Mucosa of descending colon (tissue), 3 donors: ENCODE data around the gene TIGD1. TPM values are rescaled to one million over a fixed set of nuclear protein-coding genes. Genes with fewer than 3 reads are reported as not detected.

Experiments used
- ATAC-seq: fragments of 200-7000 bp; cut with Tn5 transposase; one replicate; pipeline ENCODE4 v1.9.1; 2020; ENCODE audit warnings: mild to moderate bottlenecking, moderate library complexity
- DNase-seq, 3 donors: peaks; one replicate each; pipeline ENCODE4 v3.0.0-alpha.2; 2020
- H3K36me3 ChIP-seq: fragments of 200-600 bp; one replicate; pipeline ENCODE4 v1.8.0; 2021; ENCODE audit warnings: low read depth, mild to moderate bottlenecking
- H3K4me1 ChIP-seq: fragments of 200-600 bp; one replicate; pipeline ENCODE4 v1.8.0; 2021; ENCODE audit warnings: low read depth, mild to moderate bottlenecking
- H3K4me3 ChIP-seq: fragments of 200-600 bp; one replicate; pipeline ENCODE4 v1.8.0; 2021; ENCODE audit warnings: mild to moderate bottlenecking
- H3K9me3 ChIP-seq: fragments of 200-600 bp; one replicate; pipeline ENCODE4 v1.8.0; 2021; ENCODE audit warnings: mild to moderate bottlenecking
- CTCF ChIP-seq: fragments of 200-600 bp; IDR thresholded peaks from one replicate; pipeline ENCODE4 v1.8.0; 2022; ENCODE audit warnings: antibody characterized with exemption, mild to moderate bottlenecking
- intact Hi-C, 2 donors: fragments of 100-400 bp; cut with DNase I in 1 of 2; cut with micrococcal nuclease in 1 of 2; formaldehyde crosslinking; loops; one replicate each; pipeline versions ENCODE4 v1.11.0 to v1.11.1; 2022; cut with DNase I, micrococcal nuclease
- total RNA-seq, 3 donors: library from RNA; stranded (reverse); fragmentation: NEBNext Ultra II Directional in 2 of 3; extraction: Animal tissue kit (Norgen Biotek cat#: 25700) in 2 of 3; gene quantifications; one replicate each; pipeline versions ENCODE4 v1.2.1 to v1.2.4, GENCODE V29; 2021 to 2023
- donor health status: DM: no; HTN: no; CAD: no; lungs with moderate emphysema.
- donor health status: DM: no; HTN: no; CAD: no.
- donor health status: DM: no; HTN: yes; CAD: no.

The TIGD1 gene
- total RNA-seq, 3 donors from 2014 or later = 4.1 to 5.6 (median 5.4) TPM

- Histone ChIP-seq H3K4me1 (peaks cover 11% of the 10 kb centered on the region), H3K4me3 (peak overlapping the region; percentile 87), H3K9me3 (no peaks in the 10 kb centered on the region), H3K36me3 (no peaks in the 10 kb centered on the region)
- no peak for TF ChIP-seq CTCF
- intact Hi-C loops = no loop called here
- DNase-seq (no peak), ATAC-seq (no peak)
Observed at GRCh38 chr2:232551250-232551638, 887 bp upstream of the TIGD1 start.

- intact Hi-C loops = no loop called here
- DNase-seq (no peak), ATAC-seq (no peak)
- no peak for TF ChIP-seq CTCF
- peak overlapping the region; percentile 87 for H3K4me3 ChIP-seq
- peaks cover 11% of the 10 kb centered on the region for H3K4me1 ChIP-seq
- H3K9me3 ChIP-seq = no peaks in the 10 kb centered on the region
- H3K36me3 ChIP-seq = no peaks in the 10 kb centered on the region
Observed at GRCh38 chr2:232549655-232550353, 553 bp downstream of the TIGD1 start.

GRCh38 chr2:232547991-232548390 is 2.4 kb downstream of the TIGD1 start:
- H3K9me3 ChIP-seq = no peaks in the 10 kb centered on the region
- H3K4me1 ChIP-seq = peaks cover 11% of the 10 kb centered on the region
- DNase-seq (no peak), ATAC-seq (no peak)
- no peak overlapping the region for H3K4me3 ChIP-seq
- intact Hi-C loops = no loop called here
- TF ChIP-seq CTCF = no peak
- no peaks in the 10 kb centered on the region for H3K36me3 ChIP-seq

- ATAC-seq (no peak), DNase-seq (no peak)
- Histone ChIP-seq H3K9me3 (no peaks in the 10 kb centered on the region), H3K36me3 (no peaks in the 10 kb centered on the region), H3K4me3 (no peak overlapping the region), H3K4me1 (peaks cover 5% of the 10 kb centered on the region)
- no peak for TF ChIP-seq CTCF
- intact Hi-C loops = no loop called here
Observed at GRCh38 chr2:232545511-232546375, 4.6 kb downstream of the TIGD1 start.

- no peak for TF ChIP-seq CTCF
- no peak for DNase-seq
- no peak for ATAC-seq
- H3K36me3 ChIP-seq = no peaks in the 10 kb centered on the region
- no peaks in the 10 kb centered on the region for H3K9me3 ChIP-seq
- intact Hi-C loops = no loop called here
- H3K4me3 ChIP-seq = no peak overlapping the region
- H3K4me1 ChIP-seq = peaks cover 5% of the 10 kb centered on the region
Observed at GRCh38 chr2:232544674-232545073, 5.7 kb downstream of the TIGD1 start.
